Keratinocyte (primary cell): ENCODE results near the gene ERF. TPM values are rescaled to one million over a fixed set of nuclear protein-coding genes. Genes with fewer than 3 reads are reported as not detected.

ENCODE experiments used
- DNase-seq: peaks from one replicate; pipeline ENCODE4 v3.0.0-alpha.2; 2011; ENCODE audit warnings: low read depth, missing footprints, low spot score
- FAIRE-seq: peaks from 2 replicates; lab custom pipeline; 2011; peaks lifted over from hg19 to GRCh38; lab: Jason Lieb, UNC
- H2AFZ ChIP-seq: 2 replicates; pipeline ENCODE4 v1.6.0; 2012; ENCODE audit warnings: low read length, control low read depth, inconsistent platforms; ENCODE audit not compliant: control insufficient read depth
- H3K27ac ChIP-seq: 2 replicates; pipeline ENCODE4 v1.5.1; 2011; ENCODE audit warnings: low read length; ENCODE audit not compliant: control insufficient read depth, insufficient read depth
- H3K27me3 ChIP-seq: 3 replicates; pipeline ENCODE4 v1.6.0; 2011; ENCODE audit warnings: low read length; ENCODE audit not compliant: control insufficient read depth, insufficient read depth; ENCODE audit errors: extremely low read depth
- H3K36me3 ChIP-seq, 2 experiments: 2 replicates in 1 of 2; 3 replicates in 1 of 2; pipeline ENCODE4 v1.5.1; 2011; ENCODE audit warnings: low read length in 2 of 2, mild to moderate bottlenecking in 1 of 2; ENCODE audit not compliant: control insufficient read depth in 2 of 2, insufficient read depth in 2 of 2; ENCODE audit errors: extremely low read depth in 1 of 2
- H3K4me1 ChIP-seq: 3 replicates; pipeline ENCODE4 v1.5.1; 2011; ENCODE audit warnings: low read length; ENCODE audit not compliant: control insufficient read depth, insufficient read depth; ENCODE audit errors: extremely low read depth
- H3K4me2 ChIP-seq: 3 replicates; pipeline ENCODE4 v1.6.0; 2011; ENCODE audit warnings: low read depth, low read length; ENCODE audit not compliant: control insufficient read depth, insufficient read depth; ENCODE audit errors: extremely low read depth
- H3K4me3 ChIP-seq, 3 experiments: fragments of 200-600 bp in 1 of 3; sonication (generic) in 1 of 3; 2 replicates in 2 of 3; 3 replicates in 1 of 3; pipeline ENCODE4 v1.5.1; 2011 to 2016; ENCODE audit warnings: low read length in 3 of 3, mild to moderate bottlenecking in 3 of 3, control low read depth in 2 of 3, inconsistent platforms in 1 of 3, low read depth in 1 of 3, mixed read lengths in 1 of 3, mixed run types in 1 of 3, moderate library complexity in 1 of 3; ENCODE audit not compliant: control insufficient read depth in 2 of 3, insufficient read depth in 2 of 3; ENCODE audit errors: extremely low read depth in 1 of 3
- H3K79me2 ChIP-seq: 2 replicates; pipeline ENCODE4 v1.6.0; 2012; ENCODE audit warnings: low read length; ENCODE audit not compliant: control insufficient read depth, insufficient read depth
- H3K9ac ChIP-seq: 3 replicates; pipeline ENCODE4 v1.6.0; 2011; ENCODE audit warnings: low read length; ENCODE audit not compliant: control insufficient read depth, insufficient read depth; ENCODE audit errors: extremely low read depth
- H3K9me1 ChIP-seq: 3 replicates; pipeline ENCODE4 v1.6.0; 2011; ENCODE audit warnings: low read length; ENCODE audit not compliant: control insufficient read depth, insufficient read depth; ENCODE audit errors: extremely low read depth
- H3K9me3 ChIP-seq: 2 replicates; pipeline ENCODE4 v1.5.1; 2012; ENCODE audit warnings: low read depth, low read length; ENCODE audit not compliant: control insufficient read depth
- H4K20me1 ChIP-seq: 3 replicates; pipeline ENCODE4 v1.6.0; 2011; ENCODE audit warnings: low read length; ENCODE audit not compliant: control insufficient read depth, insufficient read depth; ENCODE audit errors: extremely low read depth
- EZH2 ChIP-seq: IDR thresholded peaks from one replicate; pipeline ENCODE4 v1.6.1; 2012; ENCODE audit warnings: inconsistent platforms, mild to moderate bottlenecking, low read length, moderate library complexity
- dilution Hi-C: fragments of 300-500 bp; cut with MboI; formaldehyde crosslinking; loops from one replicate; pipeline ENCODE4 v1.7.0; 2020; ENCODE audit warnings: low sequenced_read_pairs; ENCODE audit not compliant: extremely low pct_ligation_motif_present
- polyA plus RNA-seq, 5 experiments: library from polyadenylated mRNA; depleted of rRNA in 3 of 5; stranded (reverse) in 3 of 5; stranded (forward) in 1 of 5; unstranded in 1 of 5; fragments of >200 nt; gene quantifications; 1 replicate in 1 of 5; 2 replicates in 3 of 5; 3 replicates in 1 of 5; pipeline versions ENCODE4 v1.2.1 to v1.2.3, GENCODE V29; 2011 to 2012; ENCODE audit warnings: missing spikeins in 2 of 5, low read depth in 1 of 5, low replicate concordance in 1 of 5
- TF ChIP-seq, protein P1 (sequence below), 3 experiments: IDR thresholded peaks in 1 of 3; conservative IDR thresholded peaks in 1 of 3; optimal IDR thresholded peaks in 1 of 3; 2 replicates in 2 of 3; 3 replicates in 1 of 3; pipeline versions ENCODE3 to v1.5.1; 2011; ENCODE audit warnings: low read length in 3 of 3, mild to moderate bottlenecking in 3 of 3, moderate library complexity in 2 of 3, control low read depth in 1 of 3, inconsistent platforms in 1 of 3; ENCODE audit not compliant: insufficient read depth in 2 of 3; ENCODE audit errors: extremely low read depth in 1 of 3

Gene ERF
- polyA plus RNA-seq, 1 donor (not counting 4 experiments of a cell fraction or from before 2014, with no cell fraction given), result 83.5 TPM

GRCh38 chr19:42293948-42294347 is 39.0 kb upstream of the ERF start:
- Histone ChIP-seq H3K79me2 (no peaks in the 10 kb centered on the region), H3K4me3 (no peak overlapping the region), H4K20me1 (no peaks in the 10 kb centered on the region), H3K27me3 (no peaks in the 10 kb centered on the region), H3K36me3 (peaks cover 52 to 62% of the 10 kb centered on the region in 2 experiments), H3K4me1 (peaks cover 11% of the 10 kb centered on the region), H3K27ac (no peak overlapping the region), H3K9me1 (no peaks in the 10 kb centered on the region), H2AFZ (no peak overlapping the region), H3K9ac (no peak overlapping the region), H3K4me2 (no peak overlapping the region), H3K9me3 (no peaks in the 10 kb centered on the region)
- dilution Hi-C loops, result no loop called here
- TF ChIP-seq EZH2, result no peak
- TF ChIP-seq, protein P1, sequence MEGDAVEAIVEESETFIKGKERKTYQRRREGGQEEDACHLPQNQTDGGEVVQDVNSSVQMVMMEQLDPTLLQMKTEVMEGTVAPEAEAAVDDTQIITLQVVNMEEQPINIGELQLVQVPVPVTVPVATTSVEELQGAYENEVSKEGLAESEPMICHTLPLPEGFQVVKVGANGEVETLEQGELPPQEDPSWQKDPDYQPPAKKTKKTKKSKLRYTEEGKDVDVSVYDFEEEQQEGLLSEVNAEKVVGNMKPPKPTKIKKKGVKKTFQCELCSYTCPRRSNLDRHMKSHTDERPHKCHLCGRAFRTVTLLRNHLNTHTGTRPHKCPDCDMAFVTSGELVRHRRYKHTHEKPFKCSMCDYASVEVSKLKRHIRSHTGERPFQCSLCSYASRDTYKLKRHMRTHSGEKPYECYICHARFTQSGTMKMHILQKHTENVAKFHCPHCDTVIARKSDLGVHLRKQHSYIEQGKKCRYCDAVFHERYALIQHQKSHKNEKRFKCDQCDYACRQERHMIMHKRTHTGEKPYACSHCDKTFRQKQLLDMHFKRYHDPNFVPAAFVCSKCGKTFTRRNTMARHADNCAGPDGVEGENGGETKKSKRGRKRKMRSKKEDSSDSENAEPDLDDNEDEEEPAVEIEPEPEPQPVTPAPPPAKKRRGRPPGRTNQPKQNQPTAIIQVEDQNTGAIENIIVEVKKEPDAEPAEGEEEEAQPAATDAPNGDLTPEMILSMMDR (optimal IDR thresholded peaks at IDR 0.05 in 1 of 3, IDR thresholded peaks at IDR 0.05 in 1 of 3, conservative IDR thresholded peaks at IDR 0.05 in 1 of 3; ENCODE audit: extremely low read depth in 1 of 3, insufficient read depth in 2 of 3, low read length in 3 of 3), result no peak
- no peak for DNase-seq
- no peak for FAIRE-seq

GRCh38 chr19:42293540-42293939 is 38.6 kb upstream of the ERF start:
- dilution Hi-C loops, result no loop called here
- H4K20me1 ChIP-seq, result no peaks in the 10 kb centered on the region
- TF ChIP-seq, protein P1 (optimal IDR thresholded peaks at IDR 0.05 in 1 of 3, IDR thresholded peaks at IDR 0.05 in 1 of 3, conservative IDR thresholded peaks at IDR 0.05 in 1 of 3; ENCODE audit: extremely low read depth in 1 of 3, insufficient read depth in 2 of 3, low read length in 3 of 3), result peak in 1 of 3 experiments; percentile 13
- no peak for TF ChIP-seq EZH2
- FAIRE-seq (no peak), DNase-seq (no peak)
- H3K9me3 ChIP-seq, result no peaks in the 10 kb centered on the region
- H3K9ac ChIP-seq, result no peak overlapping the region
- no peak overlapping the region for H2AFZ ChIP-seq
- no peaks in the 10 kb centered on the region for H3K79me2 ChIP-seq
- H3K27ac ChIP-seq, result no peak overlapping the region
- no peak overlapping the region for H3K4me3 ChIP-seq
- peaks cover 56 to 62% of the 10 kb centered on the region in 2 experiments for H3K36me3 ChIP-seq
- H3K4me1 ChIP-seq, result peaks cover 11% of the 10 kb centered on the region
- no peaks in the 10 kb centered on the region for H3K9me1 ChIP-seq
- H3K27me3 ChIP-seq, result no peaks in the 10 kb centered on the region
- no peak overlapping the region for H3K4me2 ChIP-seq
